ENCODE data around the gene TSHZ2.
"Not testable (repeated sequence)": the region's sequence is repeated elsewhere in the genome, so short reads cannot be mapped to it uniquely, and the experiment has no call there.

The TSHZ2 gene

DNA sequence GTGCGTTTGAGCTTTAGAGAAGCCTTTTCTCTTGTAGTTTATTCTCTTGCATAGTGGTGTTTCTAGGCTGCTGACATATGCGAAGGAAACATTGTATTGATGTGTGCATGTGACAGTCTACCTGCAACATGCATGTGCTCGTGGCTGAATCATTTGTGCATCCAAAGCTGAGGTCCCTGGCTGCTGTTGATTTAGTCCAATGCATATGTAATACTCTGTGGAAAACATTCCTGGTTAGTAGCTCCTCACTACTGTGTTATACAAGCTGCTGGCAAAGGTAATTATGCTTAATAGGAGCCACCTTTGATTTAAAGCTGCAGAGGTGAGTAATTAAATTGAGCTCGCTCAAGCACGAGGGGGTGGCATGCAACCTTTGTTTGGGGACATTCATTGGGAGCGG is 24.5 kb downstream of the TSHZ2 start:
- no peak for FAIRE-seq

- no peak for FAIRE-seq
Observed at GRCh38 chr20:52998268-52998667, 26.1 kb downstream of the TSHZ2 start.

DNA sequence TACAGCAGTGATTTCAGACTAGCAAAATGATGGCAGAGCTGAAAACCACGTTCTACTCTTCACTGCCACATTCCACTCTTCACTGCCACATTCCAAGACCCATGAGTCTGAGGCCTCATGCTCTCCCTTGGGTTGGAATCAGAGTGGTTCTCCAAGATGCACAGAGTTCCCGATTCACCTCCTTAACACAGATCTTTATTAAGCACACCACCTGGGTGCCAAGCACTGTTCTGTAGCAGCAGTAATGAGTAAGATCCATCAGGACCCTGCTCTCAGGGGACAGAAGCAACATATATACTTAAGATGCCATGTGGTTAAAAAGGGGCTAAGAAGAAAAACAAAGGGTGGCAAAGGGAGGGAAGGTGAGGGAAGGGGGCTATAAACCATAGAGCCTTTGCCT is 26.9 kb downstream of the TSHZ2 start:
- no peak for FAIRE-seq

DNA sequence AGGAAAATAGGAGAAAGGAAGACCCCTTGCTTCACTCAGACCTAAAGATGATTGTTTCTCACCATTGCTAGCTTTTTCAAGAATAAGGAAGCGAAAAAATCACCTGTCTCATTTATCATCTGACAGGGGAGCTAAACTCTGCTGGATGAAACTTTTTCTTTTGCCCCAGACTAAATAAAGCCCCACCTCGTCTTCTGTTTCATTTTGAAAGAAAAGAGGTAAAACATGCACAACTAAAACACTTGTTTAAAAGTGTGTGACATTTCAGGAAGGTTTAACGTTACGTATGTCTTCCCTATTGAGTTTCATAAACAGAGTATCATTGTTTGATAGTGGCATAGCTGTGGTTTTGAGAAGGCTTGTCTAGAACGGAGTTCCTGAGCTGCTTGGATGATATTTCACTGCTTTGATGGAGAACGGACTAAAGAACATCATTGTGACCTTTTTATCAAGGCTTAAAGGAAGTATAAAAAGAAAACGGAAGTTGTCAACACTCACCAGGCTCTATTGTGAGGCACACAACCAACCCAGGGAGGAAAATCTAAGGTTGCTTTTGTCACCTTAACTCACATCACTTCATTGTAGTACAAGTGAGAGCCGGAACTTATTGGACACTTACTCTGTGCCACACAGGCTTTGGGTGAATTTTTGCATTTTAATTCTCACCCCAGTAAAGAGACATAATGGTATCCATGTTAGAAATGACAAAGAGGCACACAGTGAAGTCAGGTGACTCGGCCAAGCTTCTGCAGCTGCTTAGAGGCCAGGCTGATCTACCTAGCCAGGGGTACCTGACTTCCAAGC is 29.5 kb downstream of the TSHZ2 start:
- FAIRE-seq = no peak

GRCh38 chr20:53002786-53003185 is 30.6 kb downstream of the TSHZ2 start:
- no peak for FAIRE-seq

GRCh38 chr20:53003420-53004154 is 31.4 kb downstream of the TSHZ2 start:
- peak; percentile 96 for FAIRE-seq

GRCh38 chr20:53004267-53004813 is 32.2 kb downstream of the TSHZ2 start:
- FAIRE-seq = no peak

DNA sequence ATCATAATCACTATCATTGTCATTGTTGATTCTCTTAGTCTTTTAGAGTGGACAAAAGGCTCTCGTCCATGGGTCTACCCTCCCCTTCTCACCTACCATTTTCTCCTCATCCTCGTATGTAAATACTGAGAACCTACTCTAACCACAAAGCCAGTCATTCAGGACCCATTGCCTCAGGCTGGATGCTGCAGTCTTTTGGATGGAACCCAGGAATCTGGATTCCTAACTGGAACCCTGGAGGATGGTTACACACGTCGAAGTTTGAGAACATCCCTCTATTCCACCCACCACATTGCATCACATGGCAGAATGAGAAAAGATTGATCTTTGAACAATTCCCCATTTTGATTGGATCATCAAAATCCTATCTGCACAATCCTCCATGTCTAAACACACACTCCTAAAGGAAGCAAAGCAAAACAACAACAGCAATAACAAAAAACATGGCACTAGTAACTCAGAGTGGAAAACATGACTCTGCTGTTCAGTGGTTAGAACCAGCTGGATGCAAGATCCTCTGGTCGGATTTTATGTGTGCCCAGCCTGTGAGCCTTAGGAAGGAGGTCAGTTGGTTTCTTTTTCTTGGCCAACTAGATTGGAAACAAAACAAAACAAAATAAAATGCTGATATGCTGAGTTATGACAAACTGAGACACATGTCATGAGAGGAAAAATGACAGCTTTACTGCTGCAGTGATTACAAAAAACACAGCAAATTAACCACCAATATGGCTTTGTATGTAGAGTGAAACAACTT is 38.0 kb downstream of the TSHZ2 start:
- FAIRE-seq = no peak

GRCh38 chr20:53011640-53012039 is 39.5 kb downstream of the TSHZ2 start:
- no peak for FAIRE-seq

GRCh38 chr20:53013183-53013582 is 41.0 kb downstream of the TSHZ2 start:
- no peak for FAIRE-seq

DNA sequence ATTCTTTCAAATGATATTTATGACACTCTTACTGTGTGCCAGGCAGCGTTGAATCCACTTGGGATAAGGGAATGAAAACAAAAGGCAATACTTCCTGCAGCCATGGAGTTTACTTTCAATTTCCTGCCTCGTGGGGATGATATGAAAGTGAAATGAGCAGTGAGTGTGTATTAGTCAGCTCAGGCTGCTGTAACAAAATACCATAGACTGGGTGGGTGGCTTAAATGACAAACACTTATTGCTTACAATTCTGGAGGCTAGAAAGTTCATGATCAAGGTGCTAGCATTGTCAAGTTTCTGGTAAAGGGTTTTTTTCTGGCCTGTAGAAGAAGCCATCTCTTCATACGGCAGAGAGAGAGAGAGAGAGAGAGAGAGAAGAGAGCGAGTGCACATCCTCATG is 41.7 kb downstream of the TSHZ2 start:
- FAIRE-seq = no peak

DNA sequence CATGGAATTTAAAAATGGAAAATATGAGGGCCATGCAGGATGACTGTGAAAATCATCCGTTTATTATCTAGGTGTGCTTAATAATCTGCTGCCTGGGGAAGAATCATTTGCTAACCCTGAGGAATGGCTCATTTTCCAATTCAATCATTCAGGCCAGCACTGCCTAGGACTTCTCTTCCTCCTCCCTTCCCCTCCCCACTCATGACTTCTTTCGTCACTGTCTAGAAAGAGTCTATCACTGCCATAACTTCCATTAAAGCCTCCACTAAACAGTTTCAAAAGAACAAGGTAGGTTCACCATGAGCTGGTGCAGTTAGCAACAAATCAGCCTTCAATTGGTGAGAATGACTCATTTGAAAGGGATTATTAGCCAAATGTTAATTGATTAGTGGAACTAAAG is 43.9 kb downstream of the TSHZ2 start:
- no peak for FAIRE-seq

DNA sequence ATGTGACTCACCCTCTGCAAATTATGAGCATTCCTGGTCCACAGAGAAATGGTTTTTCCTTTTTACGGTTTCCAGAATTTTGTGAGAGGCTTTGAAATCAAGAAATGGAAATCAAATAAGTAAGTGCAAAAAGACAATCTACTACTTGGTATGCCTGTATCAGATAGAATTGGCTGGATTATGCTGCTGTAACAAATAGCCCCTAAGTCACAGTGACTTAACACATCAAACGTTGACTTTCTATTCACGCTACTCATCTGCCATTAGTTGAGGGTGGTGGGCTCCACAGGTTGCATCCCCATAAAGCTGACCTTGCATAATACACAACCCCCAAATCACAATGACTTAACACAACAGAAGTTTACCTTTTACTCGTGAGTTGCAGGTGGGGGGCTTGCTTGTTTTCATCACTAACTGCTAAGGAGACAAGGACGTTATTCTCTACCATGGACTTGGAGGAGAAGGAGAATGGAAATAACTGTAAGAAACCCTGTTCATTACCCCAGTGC is 44.4 kb downstream of the TSHZ2 start:
- no peak for FAIRE-seq

DNA sequence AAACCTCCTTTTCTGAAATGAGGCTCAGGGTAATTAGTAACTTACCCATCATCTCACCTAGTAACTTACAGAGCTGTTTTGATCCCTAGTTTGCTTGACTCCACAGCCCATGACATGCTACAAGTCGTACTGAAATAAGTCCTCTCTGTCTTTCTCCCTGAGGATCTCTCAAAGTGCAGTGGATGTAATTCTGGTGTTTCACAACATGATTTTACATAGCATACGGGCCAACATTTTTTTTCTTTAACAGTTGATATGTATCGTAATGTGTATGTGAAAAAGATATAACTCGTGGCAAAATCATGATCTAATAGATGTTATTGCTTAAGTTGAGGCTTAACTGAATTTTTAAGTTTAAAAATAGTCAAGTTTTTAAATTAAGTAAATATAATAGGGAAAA is 45.0 kb downstream of the TSHZ2 start:
- no peak for FAIRE-seq

DNA sequence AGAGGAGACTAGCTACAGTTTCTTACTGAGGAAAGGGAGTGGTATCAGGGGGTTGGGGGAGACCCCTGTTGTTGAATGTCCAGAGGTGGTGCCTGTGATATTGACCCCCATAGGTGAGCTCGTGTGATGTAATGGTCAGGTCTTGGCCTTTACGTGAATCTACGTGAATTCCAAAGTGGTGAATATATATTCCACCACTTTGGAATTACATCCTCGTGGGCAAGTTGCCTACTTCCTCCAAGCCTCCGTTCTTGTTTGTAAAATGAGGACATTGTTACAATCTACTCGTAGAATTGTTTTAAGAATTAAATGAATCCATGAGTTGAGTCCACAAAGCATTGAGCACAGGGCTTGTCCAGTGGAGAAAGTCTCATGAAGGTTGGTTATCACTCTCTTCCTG is 47.3 kb downstream of the TSHZ2 start:
- FAIRE-seq = no peak

GRCh38 chr20:53020376-53020775 is 48.2 kb downstream of the TSHZ2 start:
- no peak for FAIRE-seq

- no peak for FAIRE-seq
Observed at GRCh38 chr20:53020834-53021233, 48.7 kb downstream of the TSHZ2 start.

- no peak for FAIRE-seq
Observed at GRCh38 chr20:53021934-53022333, 49.8 kb downstream of the TSHZ2 start.

GRCh38 chr20:53023732-53024520 is 51.8 kb downstream of the TSHZ2 start:
- FAIRE-seq = peak; percentile 94

DNA sequence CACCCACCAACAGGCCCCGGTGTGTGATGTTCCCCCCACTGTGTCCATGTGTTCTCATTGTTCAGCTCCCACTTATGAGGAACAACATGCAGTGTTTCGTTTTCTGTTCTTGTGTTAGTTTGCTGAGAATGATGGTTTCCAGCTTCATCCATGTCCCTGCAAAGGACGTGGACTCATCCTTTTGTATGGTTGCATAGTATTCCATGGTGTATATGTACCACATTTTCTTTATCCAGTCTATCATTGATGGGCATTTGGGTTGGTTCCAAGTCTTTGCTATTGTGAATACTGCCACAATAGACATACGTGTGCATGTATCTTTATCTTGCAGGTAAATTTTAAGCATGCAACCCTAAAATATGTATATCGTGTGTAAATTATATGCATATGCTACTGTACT is 52.5 kb downstream of the TSHZ2 start:
- FAIRE-seq = not testable (repeated sequence)

- FAIRE-seq = no peak
Observed at GRCh38 chr20:53027089-53027488, 54.9 kb downstream of the TSHZ2 start.

DNA sequence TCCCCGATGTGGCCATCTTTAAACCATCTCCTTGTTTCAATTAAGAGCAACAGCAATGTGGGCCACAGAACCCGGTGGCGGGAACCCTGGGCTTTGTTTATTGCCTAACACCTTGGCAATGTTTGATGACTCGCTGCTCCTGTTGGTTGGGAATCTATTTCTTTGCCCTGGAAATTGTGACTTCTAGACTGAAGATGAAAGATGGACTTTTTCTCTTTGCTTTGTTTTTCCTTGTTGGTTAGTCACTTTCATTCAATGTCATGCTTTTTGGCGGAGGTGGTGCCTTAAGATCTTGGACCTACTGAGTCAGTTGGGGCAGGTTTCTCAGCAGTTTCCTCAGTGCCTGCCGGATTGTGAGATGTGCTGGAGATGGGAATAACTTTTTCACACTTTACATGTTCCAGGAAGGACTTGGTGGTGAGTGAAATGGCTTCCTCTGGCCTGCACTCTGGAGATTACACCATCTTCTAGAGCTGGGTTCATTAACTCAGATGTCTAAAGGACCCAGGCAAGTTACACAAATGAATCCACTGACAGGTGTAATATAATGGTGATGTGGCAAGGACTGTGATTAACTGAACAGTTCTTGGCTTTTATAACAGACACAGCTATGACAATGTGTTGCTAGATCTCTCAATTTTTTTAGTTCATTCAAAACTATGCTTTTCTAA is 56.3 kb downstream of the TSHZ2 start:
- no peak for FAIRE-seq

Data from islet of Langerhans (tissue), 1 donor.